Stimulated activated naive B cell treated with anti-CD40 and anti-IgM and Interleukin-4, amounts not matched to agents 10 μg/mL and 1 μg/mL and 100 μg/mL, for 72 hours (primary cell): Measurements from ENCODE around the gene GFI1.

ENCODE experiments used
- ATAC-seq, 2 donors: fragments of 150-1000 bp; cut with Tn5 transposase; replicated peaks; 2 replicates each; pipeline ENCODE4 v1.10.0; 2021; ENCODE audit warnings: moderate library complexity in 1 of 2
- DNase-seq: peaks from one replicate; pipeline ENCODE4 v3.0.0; 2021
- H3K27ac Mint-ChIP-seq: one replicate; pipeline ENCODE4 v1.8.0; 2022; ENCODE audit warnings: mild to moderate bottlenecking, mixed read lengths
- H3K27me3 Mint-ChIP-seq, 2 donors: one replicate each; pipeline ENCODE4 v1.8.0; 2022; ENCODE audit warnings: mixed read lengths in 2 of 2
- H3K36me3 Mint-ChIP-seq, 2 donors: one replicate each; pipeline ENCODE4 v1.8.0; 2022; ENCODE audit warnings: mixed read lengths in 2 of 2, mild to moderate bottlenecking in 1 of 2
- H3K4me1 Mint-ChIP-seq, 2 donors: one replicate each; pipeline ENCODE4 v1.8.0; 2022; ENCODE audit warnings: mixed read lengths in 2 of 2, mild to moderate bottlenecking in 1 of 2
- H3K4me3 Mint-ChIP-seq, 2 donors: one replicate each; pipeline ENCODE4 v1.8.0; 2022; ENCODE audit warnings: mild to moderate bottlenecking in 2 of 2, mixed read lengths in 2 of 2, moderate library complexity in 1 of 2
- H3K9me3 Mint-ChIP-seq, 2 donors: one replicate each; pipeline ENCODE4 v1.8.0; 2022; ENCODE audit warnings: mixed read lengths in 2 of 2, mild to moderate bottlenecking in 1 of 2

GFI1 gene

GRCh38 chr1:92482665-92483609 is 3.8 kb downstream of the GFI1 start:
- Mint-ChIP-seq H3K27ac (peak overlapping the region; percentile 91), H3K27me3 (peaks cover 15 to 28% of the 10 kb centered on the region in 2 donors), H3K9me3 (peaks cover 0 to 1% of the 10 kb centered on the region in 2 donors), H3K4me1 (peaks cover 37 to 52% of the 10 kb centered on the region in 2 donors), H3K36me3 (peaks cover 54 to 57% of the 10 kb centered on the region in 2 donors), H3K4me3 (peak overlapping the region; percentile 91 to 99)
- ATAC-seq = no peak
- no peak for DNase-seq

- Mint-ChIP-seq H3K9me3 (peaks cover 0 to 1% of the 10 kb centered on the region in 2 donors), H3K27ac (peak overlapping the region; percentile 91), H3K4me1 (peaks cover 37 to 59% of the 10 kb centered on the region in 2 donors), H3K27me3 (peaks cover 15 to 28% of the 10 kb centered on the region in 2 donors), H3K36me3 (peaks cover 56 to 58% of the 10 kb centered on the region in 2 donors), H3K4me3 (peak overlapping the region; percentile 91 to 99)
- ATAC-seq = no peak
- no peak for DNase-seq
These were observed 4.6 kb downstream of the GFI1 start for GRCh38 chr1:92481971-92482664.

GRCh38 chr1:92481599-92481925 is 5.2 kb downstream of the GFI1 start:
- DNase-seq = no peak
- Mint-ChIP-seq H3K9me3 (peaks cover 0 to 1% of the 10 kb centered on the region in 2 donors), H3K4me1 (peaks cover 39 to 65% of the 10 kb centered on the region in 2 donors), H3K27ac (no peak overlapping the region), H3K4me3 (peak overlapping the region; percentile 91 to 99), H3K36me3 (peaks cover 58 to 61% of the 10 kb centered on the region in 2 donors), H3K27me3 (peaks cover 15 to 28% of the 10 kb centered on the region in 2 donors)
- ATAC-seq = no peak

GRCh38 chr1:92480813-92481598 is 5.7 kb downstream of the GFI1 start:
- Mint-ChIP-seq H3K9me3 (peaks cover 0 to 1% of the 10 kb centered on the region in 2 donors), H3K27ac (no peak overlapping the region), H3K4me1 (peaks cover 39 to 70% of the 10 kb centered on the region in 2 donors), H3K36me3 (peaks cover 64 to 67% of the 10 kb centered on the region in 2 donors), H3K27me3 (peaks cover 15 to 28% of the 10 kb centered on the region in 2 donors), H3K4me3 (peak overlapping the region; percentile 39 to 73)
- ATAC-seq = no peak
- DNase-seq = no peak

- Mint-ChIP-seq H3K9me3 (peaks cover 0 to 1% of the 10 kb centered on the region in 2 donors), H3K36me3 (peaks cover 71 to 74% of the 10 kb centered on the region in 2 donors), H3K27ac (no peak overlapping the region), H3K4me3 (no peak overlapping the region), H3K4me1 (peaks cover 43 to 77% of the 10 kb centered on the region in 2 donors), H3K27me3 (peaks cover 15 to 28% of the 10 kb centered on the region in 2 donors)
- DNase-seq (no peak), ATAC-seq (no peak)
These were observed 6.4 kb downstream of the GFI1 start for GRCh38 chr1:92480200-92480812.

GRCh38 chr1:92479587-92479986 is 7.1 kb downstream of the GFI1 start:
- peak overlapping the region; percentile 22 to 38 for H3K4me3 Mint-ChIP-seq

GRCh38 chr1:92478393-92478792 is 8.3 kb downstream of the GFI1 start:
- H3K4me1 Mint-ChIP-seq = peaks cover 44 to 86% of the 10 kb centered on the region in 2 donors
- DNase-seq (no peak), ATAC-seq (no peak)
- H3K36me3 Mint-ChIP-seq = peaks cover 70 to 74% of the 10 kb centered on the region in 2 donors
- H3K27ac Mint-ChIP-seq = peak overlapping the region; percentile 89
- peaks cover 8 to 22% of the 10 kb centered on the region in 2 donors for H3K27me3 Mint-ChIP-seq
- peak overlapping the region in 1 of 2 donors; percentile 44 for H3K4me3 Mint-ChIP-seq
- peaks cover 0 to 1% of the 10 kb centered on the region in 2 donors for H3K9me3 Mint-ChIP-seq

More at GRCh38 chr1:92479587-92479986, 7.1 kb downstream of the GFI1 start:
- Mint-ChIP-seq H3K27ac (no peak overlapping the region), H3K27me3 (peaks cover 15 to 28% of the 10 kb centered on the region in 2 donors), H3K9me3 (peaks cover 0 to 1% of the 10 kb centered on the region in 2 donors), H3K4me1 (peaks cover 45 to 84% of the 10 kb centered on the region in 2 donors), H3K36me3 (peaks cover 73 to 77% of the 10 kb centered on the region in 2 donors)
- DNase-seq (no peak), ATAC-seq (no peak)

- Mint-ChIP-seq H3K4me3 (peak overlapping the region; percentile 42 to 53), H3K36me3 (peaks cover 57 to 61% of the 10 kb centered on the region in 2 donors), H3K4me1 (peaks cover 34 to 74% of the 10 kb centered on the region in 2 donors), H3K27ac (peak overlapping the region; percentile 87), H3K27me3 (peaks cover 3 to 10% of the 10 kb centered on the region in 2 donors), H3K9me3 (peaks cover 0 to 1% of the 10 kb centered on the region in 2 donors)
- ATAC-seq = peak; percentile 77 to 84
- DNase-seq = peak; percentile 66
These were observed 10.6 kb downstream of the GFI1 start for GRCh38 chr1:92476071-92476631.

- ATAC-seq (peak in 1 of 2 donors; percentile 36), DNase-seq (no peak)
- H3K36me3 Mint-ChIP-seq = peaks cover 55 to 58% of the 10 kb centered on the region in 2 donors
- peak overlapping the region in 1 of 2 donors; percentile 43 for H3K4me3 Mint-ChIP-seq
- H3K4me1 Mint-ChIP-seq = peaks cover 35 to 72% of the 10 kb centered on the region in 2 donors
- H3K9me3 Mint-ChIP-seq = peaks cover 0 to 1% of the 10 kb centered on the region in 2 donors
- no peak overlapping the region for H3K27ac Mint-ChIP-seq
- H3K27me3 Mint-ChIP-seq = peaks cover 3 to 5% of the 10 kb centered on the region in 2 donors
These were observed 11.7 kb downstream of the GFI1 start for GRCh38 chr1:92475029-92475428.

- H3K4me1 Mint-ChIP-seq = peaks cover 30 to 61% of the 10 kb centered on the region in 2 donors
- no peaks in the 10 kb centered on the region for H3K9me3 Mint-ChIP-seq
- DNase-seq = peak; percentile 22
- peak; percentile 53 to 76 for ATAC-seq
- H3K36me3 Mint-ChIP-seq = peaks cover 44 to 50% of the 10 kb centered on the region in 2 donors
- H3K27ac Mint-ChIP-seq = peak overlapping the region; percentile 74
- peaks cover 0 to 3% of the 10 kb centered on the region in 2 donors for H3K27me3 Mint-ChIP-seq
- peak overlapping the region; percentile 34 to 43 for H3K4me3 Mint-ChIP-seq
These were observed 12.8 kb downstream of the GFI1 start for GRCh38 chr1:92473781-92474495.

- peaks cover 17 to 24% of the 10 kb centered on the region in 2 donors for H3K36me3 Mint-ChIP-seq
- no peak for ATAC-seq
- no peaks in the 10 kb centered on the region for H3K9me3 Mint-ChIP-seq
- H3K4me1 Mint-ChIP-seq = peaks cover 18 to 36% of the 10 kb centered on the region in 2 donors
- H3K4me3 Mint-ChIP-seq = no peak overlapping the region
- no peaks in the 10 kb centered on the region for H3K27me3 Mint-ChIP-seq
- no peak for DNase-seq
- H3K27ac Mint-ChIP-seq = no peak overlapping the region
These were observed 16.5 kb downstream of the GFI1 start for GRCh38 chr1:92470216-92470615.

GRCh38 chr1:92466683-92467352 is 19.9 kb downstream of the GFI1 start:
- peaks cover 2 to 14% of the 10 kb centered on the region in 2 donors for H3K36me3 Mint-ChIP-seq
- peak; percentile 36 to 39 for ATAC-seq
- no peaks in the 10 kb centered on the region for H3K9me3 Mint-ChIP-seq
- no peak overlapping the region for H3K4me3 Mint-ChIP-seq
- H3K27me3 Mint-ChIP-seq = no peaks in the 10 kb centered on the region
- H3K27ac Mint-ChIP-seq = no peak overlapping the region
- DNase-seq = no peak
- peaks cover 18 to 22% of the 10 kb centered on the region in 2 donors for H3K4me1 Mint-ChIP-seq
